NB4 (cell line): ENCODE data around the gene LRMDA.

ENCODE experiments used
- POLR2A ChIP-seq: IDR thresholded peaks from 2 replicates; pipeline ENCODE4 v1.6.1; 2011; ENCODE audit warnings: mild to moderate bottlenecking; ENCODE audit not compliant: insufficient read length; ENCODE audit errors: extremely low read depth
- TF ChIP-seq, protein P1 (sequence below): IDR thresholded peaks from one replicate; pipeline ENCODE4 v1.5.1; 2012; ENCODE audit warnings: low read depth, low read length

DNA sequence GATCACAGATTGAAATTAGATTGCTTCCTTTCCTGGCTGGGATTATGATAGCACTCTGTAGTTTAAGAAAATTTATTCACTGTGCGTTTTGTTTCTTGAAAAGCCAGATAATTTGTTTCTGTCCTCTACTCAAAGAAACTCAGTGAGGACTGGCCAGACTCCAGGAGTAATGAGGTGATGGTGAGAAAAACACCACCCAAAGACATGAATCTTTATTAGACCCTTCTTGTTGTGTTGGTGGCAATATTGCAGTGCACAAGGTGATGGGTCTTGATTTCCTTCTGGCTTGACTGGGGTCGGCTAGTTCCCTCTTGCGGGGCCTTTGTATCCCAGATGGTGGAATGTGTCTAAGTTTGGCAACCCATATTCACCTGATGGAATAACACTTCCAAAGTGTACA, 756.8 kb downstream of the LRMDA start:
- TF ChIP-seq, protein P1, sequence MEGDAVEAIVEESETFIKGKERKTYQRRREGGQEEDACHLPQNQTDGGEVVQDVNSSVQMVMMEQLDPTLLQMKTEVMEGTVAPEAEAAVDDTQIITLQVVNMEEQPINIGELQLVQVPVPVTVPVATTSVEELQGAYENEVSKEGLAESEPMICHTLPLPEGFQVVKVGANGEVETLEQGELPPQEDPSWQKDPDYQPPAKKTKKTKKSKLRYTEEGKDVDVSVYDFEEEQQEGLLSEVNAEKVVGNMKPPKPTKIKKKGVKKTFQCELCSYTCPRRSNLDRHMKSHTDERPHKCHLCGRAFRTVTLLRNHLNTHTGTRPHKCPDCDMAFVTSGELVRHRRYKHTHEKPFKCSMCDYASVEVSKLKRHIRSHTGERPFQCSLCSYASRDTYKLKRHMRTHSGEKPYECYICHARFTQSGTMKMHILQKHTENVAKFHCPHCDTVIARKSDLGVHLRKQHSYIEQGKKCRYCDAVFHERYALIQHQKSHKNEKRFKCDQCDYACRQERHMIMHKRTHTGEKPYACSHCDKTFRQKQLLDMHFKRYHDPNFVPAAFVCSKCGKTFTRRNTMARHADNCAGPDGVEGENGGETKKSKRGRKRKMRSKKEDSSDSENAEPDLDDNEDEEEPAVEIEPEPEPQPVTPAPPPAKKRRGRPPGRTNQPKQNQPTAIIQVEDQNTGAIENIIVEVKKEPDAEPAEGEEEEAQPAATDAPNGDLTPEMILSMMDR, result no peak
- no peak for TF ChIP-seq POLR2A
